Common myeloid progenitor, CD34-positive (primary cell): ENCODE measurements around the gene RBBP5. TPM values are rescaled to one million over a fixed set of nuclear protein-coding genes. Genes with fewer than 3 reads are reported as not detected.

Experiments used
- CTCF ChIA-PET: fragments of 350-600 bp; sonication (Branson Sonifier 250); formaldehyde crosslinking; loops from one replicate; lab custom pipeline; 2021; ENCODE audit warnings: antibody characterized with exemption; lab: Charles Lee
- POLR2A ChIA-PET: fragments of 350-600 bp; sonication (Branson Sonifier 250); formaldehyde crosslinking; loops from one replicate; lab custom pipeline; 2021; ENCODE audit warnings: antibody characterized with exemption; lab: Charles Lee
- DNase-seq, 3 donors: peaks; one replicate each; pipeline versions ENCODE4 v3.0.0 to v3.0.0-alpha.2; 2013
- H3K27ac ChIP-seq, 2 experiments: 1 replicate in 1 of 2; 2 replicates in 1 of 2; pipeline ENCODE4 v1.7.0; 2013; ENCODE audit warnings: inconsistent platforms in 2 of 2, low read length in 2 of 2, mild to moderate bottlenecking in 2 of 2, low read depth in 1 of 2, moderate library complexity in 1 of 2; ENCODE audit not compliant: severe bottlenecking in 2 of 2, insufficient read depth in 1 of 2, poor library complexity in 1 of 2
- H3K27me3 ChIP-seq, 5 experiments: replicated peaks in 2 of 5; 1 replicate in 3 of 5; 2 replicates in 2 of 5; pipeline versions ENCODE4 v1.6.1 to v1.7.0; 2013; ENCODE audit warnings: low read length in 4 of 5, mild to moderate bottlenecking in 2 of 5, moderate library complexity in 2 of 5, inconsistent platforms in 1 of 5; ENCODE audit not compliant: insufficient read depth in 5 of 5, control insufficient read depth in 4 of 5
- H3K36me3 ChIP-seq, 4 experiments: 1 replicate in 2 of 4; 2 replicates in 2 of 4; pipeline versions ENCODE4 v1.6.1 to v1.7.0; 2013; ENCODE audit warnings: low read length in 3 of 4, control low read depth in 1 of 4, mild to moderate bottlenecking in 1 of 4; ENCODE audit not compliant: control insufficient read depth in 4 of 4, insufficient read depth in 4 of 4
- H3K4me1 ChIP-seq, 4 experiments: 1 replicate in 3 of 4; 2 replicates in 1 of 4; pipeline versions ENCODE4 v1.6.1 to v1.7.1; 2013; ENCODE audit warnings: low read length in 3 of 4, mild to moderate bottlenecking in 3 of 4, control low read depth in 1 of 4, inconsistent platforms in 1 of 4, moderate library complexity in 1 of 4; ENCODE audit not compliant: control insufficient read depth in 4 of 4, insufficient read depth in 4 of 4; ENCODE audit errors: control extremely low read depth in 1 of 4
- H3K4me3 ChIP-seq, 7 experiments: 1 replicate in 4 of 7; 2 replicates in 3 of 7; pipeline versions ENCODE4 v1.5.1 to v1.7.0; 2013; ENCODE audit warnings: mild to moderate bottlenecking in 7 of 7, low read length in 6 of 7, moderate library complexity in 6 of 7, inconsistent platforms in 2 of 7, low read depth in 2 of 7, control low read depth in 1 of 7; ENCODE audit not compliant: insufficient read depth in 4 of 7, control insufficient read depth in 1 of 7; ENCODE audit errors: extremely low read depth in 1 of 7
- H3K9me3 ChIP-seq, 5 experiments: 1 replicate in 4 of 5; 2 replicates in 1 of 5; pipeline versions ENCODE4 v1.6.1 to v1.7.1; 2013; ENCODE audit warnings: low read length in 4 of 5, mild to moderate bottlenecking in 2 of 5, inconsistent platforms in 1 of 5, low read depth in 1 of 5, moderate library complexity in 1 of 5; ENCODE audit not compliant: control insufficient read depth in 4 of 5, insufficient read depth in 2 of 5; ENCODE audit errors: control extremely low read depth in 1 of 5
- WGBS: methylation state at CpG from one replicate; pipeline ENCODE4 v1.1.5; 2013; ENCODE audit not compliant: insufficient coverage; 5-methylcytosine and 5-hydroxymethylcytosine counted together
- polyA plus RNA-seq: library from polyadenylated mRNA; unstranded; fragments of 120-200 nt; gene quantifications from one replicate; pipeline ENCODE4 v1.2.1, GENCODE V29; 2013

Gene RBBP5
- 9.0 TPM for polyA plus RNA-seq

- peak within 1 kb of the TSS; percentile 99 to 100 for H3K27ac ChIP-seq
- H3K27me3 ChIP-seq: no peaks in the 10 kb centered on the region
- H3K9me3 ChIP-seq: no peaks in the 10 kb centered on the region
- under 1% methylated on average over 32 of the region's 46 CpGs for WGBS
- DNase-seq: peak; percentile 98 to 99 (median 98)
- ChIA-PET CTCF (interaction anchor here (0.5 to 3.9 kb wide), 18 partner anchors 9 to 1492 kb away, joined by 3 to 30 read pairs (median 4); no protein-coding TSS in a partner anchor), POLR2A (interaction anchor here (0.9 to 1.5 kb wide), 3 partner anchors 12 to 22 kb away, joined by 3 to 6 read pairs (median 4); no protein-coding TSS in a partner anchor)
- no peaks in the 10 kb centered on the region for H3K36me3 ChIP-seq
- peak within 1 kb of the TSS; percentile 80 to 100 (median 97) for H3K4me3 ChIP-seq
- H3K4me1 ChIP-seq: peaks cover 10 to 42% (median 32%) of the 10 kb centered on the region in 4 experiments
These were observed at the start of gene RBBP5 for GRCh38 chr1:205121660-205122488. Gene RBBP5 (minus strand): TSS chr1:205121978. CDS start chr1:205121873, 105 bp downstream.

- H3K27me3 ChIP-seq: no peaks in the 10 kb centered on the region
- H3K4me3 ChIP-seq: no peak overlapping the region
- peak in 2 of 3 donors; percentile 53 to 55 for DNase-seq
- ChIA-PET CTCF (no interaction called here), POLR2A (no interaction called here)
- H3K36me3 ChIP-seq: peaks cover 14 to 45% (median 19%) of the 10 kb centered on the region in 4 experiments
- H3K9me3 ChIP-seq: no peaks in the 10 kb centered on the region
- peaks cover 0 to 13% (median 8%) of the 10 kb centered on the region in 4 experiments for H3K4me1 ChIP-seq
- peak overlapping the region in 1 of 2 experiments; percentile 52 for H3K27ac ChIP-seq
- WGBS: 80% methylated on average over 1 of the region's 5 CpGs
These were observed 49.6 kb upstream of the RBBP5 start for GRCh38 chr1:205171369-205171768.

DNA sequence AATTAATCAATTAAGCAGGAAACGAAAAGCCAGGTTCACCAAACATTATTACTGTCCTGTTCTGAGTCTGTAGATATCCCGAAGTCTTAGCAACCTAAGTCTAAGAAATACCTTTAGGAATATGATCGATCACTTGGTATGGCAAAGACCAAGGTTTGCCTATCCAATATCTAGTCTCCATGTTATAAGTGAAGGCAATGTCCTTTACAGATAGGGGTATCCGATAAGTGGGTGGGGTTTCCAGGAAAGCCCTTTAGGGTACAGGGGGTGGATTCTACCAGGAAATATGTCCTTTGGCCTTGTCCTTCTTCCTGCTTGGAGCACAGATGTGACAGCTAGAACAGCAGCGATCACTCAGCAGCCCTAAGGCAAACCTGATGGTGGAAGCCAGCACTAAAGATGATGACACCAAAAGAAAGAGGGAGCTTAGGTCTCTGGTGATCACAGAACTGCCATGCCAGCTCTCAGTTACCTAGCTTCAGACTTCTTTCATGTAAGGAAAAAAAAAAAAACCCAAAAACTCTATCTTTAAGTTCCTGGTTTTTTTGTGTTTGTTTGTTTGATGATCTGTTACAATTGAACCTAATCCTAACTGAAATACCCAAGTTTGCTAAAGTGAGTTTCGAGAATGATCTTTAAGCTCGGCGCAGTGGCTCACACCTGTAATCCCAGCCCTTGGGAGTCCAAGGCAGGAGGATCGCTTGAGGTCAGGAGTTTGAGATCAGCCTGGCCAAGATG is 48.9 kb upstream of the RBBP5 start:
- Histone ChIP-seq H3K27ac (peak overlapping the region in 1 of 2 experiments; percentile 41), H3K9me3 (no peaks in the 10 kb centered on the region), H3K4me1 (peaks cover 0 to 9% (median 8%) of the 10 kb centered on the region in 4 experiments), H3K4me3 (no peak overlapping the region), H3K27me3 (no peaks in the 10 kb centered on the region), H3K36me3 (peaks cover 12 to 46% (median 19%) of the 10 kb centered on the region in 4 experiments)
- ChIA-PET POLR2A (no interaction called here), CTCF (interaction anchor here (0.6 kb wide), 1 partner anchor 16 kb away, joined by 4 read pairs; no protein-coding TSS in a partner anchor)
- 82% methylated on average over 8 of the region's 9 CpGs for WGBS
- no peak for DNase-seq

DNA sequence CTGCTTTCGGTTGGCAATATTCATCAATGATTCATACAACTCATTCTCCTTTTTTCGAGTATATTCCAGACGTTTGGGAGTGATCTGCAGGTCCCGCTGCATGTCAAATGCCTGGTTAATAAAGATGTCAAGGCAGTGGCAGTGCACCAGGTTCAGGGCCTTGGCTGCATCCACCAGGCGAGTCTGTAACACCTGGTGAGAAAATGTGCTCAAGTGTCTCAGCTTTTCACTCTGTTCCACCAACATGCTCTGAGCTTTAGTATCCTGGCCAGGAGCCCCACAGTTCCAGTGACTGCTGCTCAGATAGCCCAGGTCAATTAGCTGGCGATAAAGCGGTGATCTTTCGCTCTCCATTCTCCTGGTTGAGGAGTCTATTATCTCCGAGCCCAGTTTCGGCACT is 47.5 kb upstream of the RBBP5 start:
- ChIA-PET CTCF (interaction anchor here (1.4 kb wide), 1 partner anchor 18 kb away, joined by 7 read pairs; no protein-coding TSS in a partner anchor), POLR2A (no interaction called here)
- 100% methylated on average over 8 of the region's 10 CpGs for WGBS
- H3K36me3 ChIP-seq: peaks cover 13 to 54% (median 18%) of the 10 kb centered on the region in 4 experiments
- no peak overlapping the region for H3K4me3 ChIP-seq
- no peaks in the 10 kb centered on the region for H3K27me3 ChIP-seq
- no peak for DNase-seq
- H3K9me3 ChIP-seq: no peaks in the 10 kb centered on the region
- no peak overlapping the region for H3K27ac ChIP-seq
- H3K4me1 ChIP-seq: peaks cover 0 to 7% (median 0%) of the 10 kb centered on the region in 4 experiments

DNA sequence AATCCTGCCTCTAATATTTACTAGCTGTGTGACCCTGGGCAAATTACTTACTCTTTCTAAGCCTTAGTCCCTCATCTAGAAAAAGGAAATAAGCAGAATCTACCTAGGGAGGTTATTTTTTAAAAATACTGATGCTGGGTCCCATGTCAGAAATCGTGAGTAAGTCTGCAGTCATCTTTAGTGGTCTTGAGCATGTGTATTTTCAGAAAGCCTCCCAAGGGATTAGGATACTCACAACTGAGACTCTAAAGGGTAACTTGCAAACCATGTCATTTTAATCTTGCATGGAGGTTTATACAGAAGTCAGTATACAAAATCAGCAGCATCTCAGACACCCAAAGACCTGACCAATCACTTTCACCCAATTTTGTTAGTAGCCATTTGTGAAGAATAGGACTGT is 46.5 kb upstream of the RBBP5 start:
- no peak overlapping the region for H3K4me3 ChIP-seq
- H3K4me1 ChIP-seq: peaks cover 0 to 7% (median 0%) of the 10 kb centered on the region in 4 experiments
- ChIA-PET POLR2A (no interaction called here), CTCF (interaction anchor here (1.4 kb wide), 1 partner anchor 17 kb away, joined by 7 read pairs; no protein-coding TSS in a partner anchor)
- no peak for DNase-seq
- H3K9me3 ChIP-seq: no peaks in the 10 kb centered on the region
- H3K27me3 ChIP-seq: no peaks in the 10 kb centered on the region
- H3K36me3 ChIP-seq: peaks cover 15 to 63% (median 23%) of the 10 kb centered on the region in 4 experiments
- no peak overlapping the region for H3K27ac ChIP-seq
- WGBS: 100% methylated on average over 1 of the region's 1 CpG

- POLR2A ChIA-PET: no interaction called here
- Histone ChIP-seq H3K9me3 (peaks cover 0 to 5% (median 0%) of the 10 kb centered on the region in 5 experiments), H3K27me3 (no peaks in the 10 kb centered on the region), H3K36me3 (peaks cover 29 to 85% (median 41%) of the 10 kb centered on the region in 4 experiments), H3K4me1 (no peaks in the 10 kb centered on the region), H3K4me3 (no peak overlapping the region), H3K27ac (no peak overlapping the region)
- no peak for DNase-seq
- CTCF ChIA-PET: no interaction called here
- 86% methylated on average over 1 of the region's 1 CpG for WGBS
These were observed 40.5 kb upstream of the RBBP5 start for GRCh38 chr1:205162301-205162700.
